Activated T-helper 1 cell treated with anti-CD3 and anti-CD28 coated beads, Interleukin-2, amount 50 U/mL, for 16 hours (primary cell): ENCODE measurements around the gene PRAMEF17.
"Not testable (repeated sequence)": the region's sequence is repeated elsewhere in the genome, so short reads cannot be mapped to it uniquely, and the experiment has no call there.

Experiments
- DNase-seq, 2 donors: peaks; one replicate each; pipeline ENCODE4 v3.0.0-alpha.2; 2020; ENCODE audit warnings: low read depth in 1 of 2, low spot score in 1 of 2

The PRAMEF17 gene

GRCh38 chr1:13389332-13389731 lies at the start of gene PRAMEF17:
Gene PRAMEF17, plus strand, starts transcription at chr1:13389632. Its CDS starts 26 bp downstream, at chr1:13389658.
- not testable (repeated sequence) for DNase-seq

GRCh38 chr1:13342496-13342895 lies 46.9 kb upstream of the PRAMEF17 start:
- not testable (repeated sequence) for DNase-seq

- DNase-seq, result not testable (repeated sequence)
Measured at GRCh38 chr1:13347034-13347433, 42.4 kb upstream of the PRAMEF17 start, which contains the start of gene PRAMEF14. Gene PRAMEF14, minus strand, starts transcription at chr1:13347134. Its CDS starts 1,820 bp downstream, at chr1:13345314.

- not testable (repeated sequence) for DNase-seq
Measured at GRCh38 chr1:13353476-13353875, 36.0 kb upstream of the PRAMEF17 start.

- DNase-seq, result not testable (repeated sequence)
Measured at GRCh38 chr1:13354475-13354874, 35.0 kb upstream of the PRAMEF17 start.

- not testable (repeated sequence) for DNase-seq
Measured at GRCh38 chr1:13356774-13357173, 32.7 kb upstream of the PRAMEF17 start.

- DNase-seq, result not testable (repeated sequence)
Measured at GRCh38 chr1:13362364-13362763, 27.1 kb upstream of the PRAMEF17 start.

- DNase-seq, result not testable (repeated sequence)
Measured at GRCh38 chr1:13364928-13365327, 24.5 kb upstream of the PRAMEF17 start.

GRCh38 chr1:13366536-13366935 lies 22.9 kb upstream of the PRAMEF17 start:
- DNase-seq, result not testable (repeated sequence)

- DNase-seq, result not testable (repeated sequence)
Measured at GRCh38 chr1:13368544-13368943, 20.9 kb upstream of the PRAMEF17 start.

GRCh38 chr1:13378983-13379382 lies 10.4 kb upstream of the PRAMEF17 start:
- DNase-seq, result not testable (repeated sequence)

GRCh38 chr1:13380380-13380779 lies 9.1 kb upstream of the PRAMEF17 start:
- DNase-seq, result not testable (repeated sequence)

- not testable (repeated sequence) for DNase-seq
Measured at GRCh38 chr1:13393004-13393403, 3.6 kb downstream of the PRAMEF17 start.

GRCh38 chr1:13394761-13395160 lies 5.3 kb downstream of the PRAMEF17 start:
- not testable (repeated sequence) for DNase-seq

- DNase-seq, result not testable (repeated sequence)
Measured at GRCh38 chr1:13395311-13395710, 5.9 kb downstream of the PRAMEF17 start.

GRCh38 chr1:13407811-13408210 lies 18.4 kb downstream of the PRAMEF17 start:
- DNase-seq, result no peak

GRCh38 chr1:13410150-13410549 lies 20.7 kb downstream of the PRAMEF17 start, which contains the start of gene PRAMEF20:
Gene PRAMEF20, plus strand, starts transcription at chr1:13410450. Its CDS starts 5,905 bp downstream, at chr1:13416355.
- DNase-seq, result not testable (repeated sequence)

GRCh38 chr1:13430495-13430894 lies 41.1 kb downstream of the PRAMEF17 start:
- DNase-seq, result no peak

GRCh38 chr1:13432251-13432650 lies 42.8 kb downstream of the PRAMEF17 start:
- no peak for DNase-seq

- not testable (repeated sequence) for DNase-seq
Measured at GRCh38 chr1:13433694-13434358, 44.4 kb downstream of the PRAMEF17 start.

GRCh38 chr1:13435458-13435857 lies 46.0 kb downstream of the PRAMEF17 start:
- no peak for DNase-seq

- DNase-seq, result not testable (repeated sequence)
Measured at GRCh38 chr1:13439104-13439783, 49.8 kb downstream of the PRAMEF17 start.
